ENCODE measurements around the gene CADPS. TPM values are rescaled to one million over a fixed set of nuclear protein-coding genes. Genes with fewer than 3 reads are reported as not detected.
A peak's percentile ranks its signal among the peaks of the same experiment; 100 is the strongest.

The CADPS gene
- total RNA-seq, 6 experiments from 2014 or later: not detected

GRCh38 chr3:62479326-62479725, 395.9 kb downstream of the CADPS start:
- Mint-ChIP-seq H3K4me1 (ENCODE audit: low read depth) (no peaks in the 10 kb centered on the region), H3K4me3 (no peak overlapping the region), H3K9me3 (no peaks in the 10 kb centered on the region), H3K36me3 (ENCODE audit: low read depth) (no peaks in the 10 kb centered on the region), H3K27me3 (ENCODE audit: insufficient read depth) (no peaks in the 10 kb centered on the region; the same call in 1 of the 2 replicates), H3K27ac (no peak overlapping the region)
- TF ChIP-seq CTCF (IDR thresholded peaks at IDR 0.05): no peak
- DNase-seq: no peak

DNA sequence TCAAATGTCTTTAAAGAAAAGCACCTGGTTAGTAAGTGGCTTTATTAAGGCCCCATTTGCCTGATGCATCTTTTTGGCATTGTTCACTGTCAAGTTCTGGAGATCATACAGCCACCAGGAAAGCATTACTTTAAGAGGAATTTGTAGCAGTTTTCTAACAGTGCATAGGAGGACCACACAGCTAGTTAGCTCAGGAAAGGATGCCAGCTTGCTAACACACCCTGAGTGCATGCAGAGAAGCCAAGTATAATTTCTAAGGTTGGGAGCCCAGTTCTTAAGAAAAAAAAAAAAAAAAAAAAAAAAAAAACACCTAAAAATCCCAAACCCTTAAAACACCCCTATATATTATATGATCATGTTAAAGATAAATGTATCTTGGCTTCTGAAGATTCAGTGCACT, 399.9 kb downstream of the CADPS start:
- no peak overlapping the region for H3K4me3 Mint-ChIP-seq
- H3K27me3 Mint-ChIP-seq (ENCODE audit: insufficient read depth): no peaks in the 10 kb centered on the region; the same call in none of the 2 replicates
- no peak for DNase-seq
- H3K9me3 Mint-ChIP-seq: no peaks in the 10 kb centered on the region
- no peaks in the 10 kb centered on the region for H3K4me1 Mint-ChIP-seq (ENCODE audit: low read depth)
- H3K27ac Mint-ChIP-seq: no peak overlapping the region
- TF ChIP-seq CTCF (IDR thresholded peaks at IDR 0.05): no peak
- H3K36me3 Mint-ChIP-seq (ENCODE audit: low read depth): no peaks in the 10 kb centered on the region

DNA sequence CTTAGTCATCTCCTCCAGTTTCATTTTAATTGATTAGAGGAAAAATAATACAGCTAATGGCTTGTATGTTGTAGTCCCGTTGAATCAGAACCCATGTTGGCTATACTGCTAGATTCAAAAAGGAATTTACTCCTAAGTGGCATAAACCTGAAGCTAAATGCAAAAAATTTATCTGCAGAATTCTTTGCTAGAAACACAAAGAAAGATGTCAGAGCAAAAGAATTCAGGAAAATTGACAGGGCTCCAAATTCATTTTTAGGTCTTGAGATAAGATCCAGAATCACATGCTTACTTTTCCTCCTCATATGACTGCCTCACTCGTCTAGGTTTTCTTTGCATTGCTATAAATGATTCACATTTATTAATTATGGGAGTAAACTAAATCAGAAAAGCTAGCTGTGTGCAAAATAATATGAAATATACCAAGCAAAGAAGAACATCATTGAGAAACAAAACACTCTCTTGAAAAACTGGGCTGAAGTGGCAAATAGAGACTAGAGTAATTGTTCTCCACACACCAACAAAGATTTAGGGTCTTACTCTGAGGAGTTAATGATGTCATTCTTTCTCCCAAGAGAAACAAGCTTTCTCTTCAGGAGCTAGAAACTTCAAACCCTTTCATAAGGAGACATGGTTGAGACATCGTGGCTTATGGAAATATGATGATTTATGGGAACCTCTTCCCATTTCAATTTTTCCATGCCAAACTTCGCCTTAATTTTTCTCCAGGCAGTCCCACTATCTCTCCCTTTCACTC, 407.1 kb downstream of the CADPS start:
- no peak for TF ChIP-seq CTCF (IDR thresholded peaks at IDR 0.05)
- Mint-ChIP-seq H3K4me1 (ENCODE audit: low read depth) (no peaks in the 10 kb centered on the region), H3K4me3 (no peak overlapping the region), H3K9me3 (no peaks in the 10 kb centered on the region), H3K36me3 (ENCODE audit: low read depth) (no peaks in the 10 kb centered on the region), H3K27ac (no peak overlapping the region), H3K27me3 (ENCODE audit: insufficient read depth) (peaks cover 3% of the 10 kb centered on the region)
- DNase-seq: no peak

GRCh38 chr3:62462788-62463187, 412.4 kb downstream of the CADPS start:
- Mint-ChIP-seq H3K27me3 (ENCODE audit: insufficient read depth) (peaks cover 7% of the 10 kb centered on the region), H3K36me3 (ENCODE audit: low read depth) (no peaks in the 10 kb centered on the region)

DNA sequence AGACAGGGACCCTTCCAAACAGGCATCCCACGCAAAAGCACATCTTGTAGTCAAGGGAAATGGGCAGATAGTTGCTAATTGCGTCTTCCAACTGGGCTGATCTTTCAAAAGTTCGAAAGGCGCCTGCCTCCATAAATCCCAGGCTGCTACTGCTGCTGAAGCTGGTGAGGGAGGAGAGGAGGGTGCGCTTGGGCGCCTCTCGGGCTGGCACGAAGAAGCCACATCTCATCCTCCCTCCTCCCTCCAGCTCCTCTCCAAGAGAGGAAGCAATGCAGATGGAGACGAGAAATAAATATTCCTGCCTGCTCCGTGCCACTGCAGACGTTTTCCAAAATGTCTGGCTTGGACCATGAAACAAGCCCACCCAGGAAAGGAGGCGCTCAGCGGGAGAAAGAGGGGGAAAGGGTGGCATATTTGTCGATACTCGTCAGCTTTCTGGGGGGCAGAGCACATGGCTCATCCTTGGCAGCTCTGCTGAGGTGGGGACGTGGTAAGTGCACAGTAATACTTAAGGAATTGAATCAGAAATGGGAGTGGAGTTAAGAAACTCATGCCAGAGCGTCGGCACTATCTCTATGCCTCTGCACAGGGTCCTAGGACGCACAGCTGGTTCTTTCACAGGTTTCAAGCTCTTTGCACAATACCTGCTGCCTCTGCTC, 413.0 kb downstream of the CADPS start:
- Mint-ChIP-seq H3K4me3 (peak overlapping the region; percentile 27; the same call in 1 of the 2 replicates), H3K36me3 (ENCODE audit: low read depth) (no peaks in the 10 kb centered on the region), H3K27me3 (ENCODE audit: insufficient read depth) (peaks cover 7% of the 10 kb centered on the region), H3K9me3 (no peaks in the 10 kb centered on the region), H3K4me1 (ENCODE audit: low read depth) (peaks cover 12% of the 10 kb centered on the region; the same call in 1 of the 2 replicates), H3K27ac (no peak overlapping the region)
- TF ChIP-seq CTCF (IDR thresholded peaks at IDR 0.05): no peak
- no peak for DNase-seq

More at GRCh38 chr3:62462788-62463187, 412.4 kb downstream of the CADPS start:
- Mint-ChIP-seq H3K4me1 (ENCODE audit: low read depth) (peaks cover 12% of the 10 kb centered on the region; the same call in 1 of the 2 replicates), H3K9me3 (no peaks in the 10 kb centered on the region), H3K4me3 (peak overlapping the region; percentile 27; the same call in 1 of the 2 replicates), H3K27ac (no peak overlapping the region)
- no peak for TF ChIP-seq CTCF (IDR thresholded peaks at IDR 0.05)
- DNase-seq: no peak

All from HFFc6 (cell line).